Panc1 (cell line): ENCODE measurements around the gene TIE1. TPM values are rescaled to one million over a fixed set of nuclear protein-coding genes. Genes with fewer than 3 reads are reported as not detected.

Source experiments
- ATAC-seq: fragments of 200-7000 bp; cut with Tn5 transposase; 2 replicates; pipeline ENCODE4 v1.9.1; 2020; ENCODE audit warnings: mild to moderate bottlenecking, moderate library complexity
- BruUV-seq: library from RNA; stranded (reverse); fragments of 400-500 nt; replicated peaks from 2 replicates; lab custom pipeline; 2021; lab: Mats Ljungman, UMichigan
- CTCF ChIA-PET: fragments of 300-600 bp; sonication (Branson Sonifier 250); formaldehyde crosslinking; loops from one replicate; lab custom pipeline; 2022; ENCODE audit warnings: antibody characterized with exemption; lab: Charles Lee
- POLR2A ChIA-PET: fragments of 300-600 bp; sonication (Branson Sonifier 250); formaldehyde crosslinking; loops from one replicate; lab custom pipeline; 2022; ENCODE audit warnings: antibody characterized with exemption; lab: Charles Lee
- DNase-seq: peaks from one replicate; pipeline ENCODE4 v3.0.0-alpha.2; 2010; ENCODE audit warnings: low read depth, low spot score
- H3K27ac ChIP-seq: 2 replicates; pipeline ENCODE4 v1.5.1; 2011; ENCODE audit warnings: mild to moderate bottlenecking, low read length, inconsistent platforms
- H3K27me3 ChIP-seq: fragments of 200-500 bp; sonication (Bioruptor generic); 2 replicates; pipeline ENCODE4 v1.6.0; 2014; ENCODE audit warnings: low read length, inconsistent platforms; ENCODE audit not compliant: control insufficient read depth, insufficient read depth
- H3K36me3 ChIP-seq: fragments of 200-500 bp; sonication (Bioruptor generic); 2 replicates; pipeline ENCODE4 v1.5.1; 2014; ENCODE audit warnings: inconsistent platforms, mild to moderate bottlenecking, low read length, moderate library complexity; ENCODE audit not compliant: control insufficient read depth, insufficient read depth
- H3K4me1 ChIP-seq: 2 replicates; pipeline ENCODE4 v1.5.1; 2011; ENCODE audit warnings: inconsistent platforms, mild to moderate bottlenecking, low read length, moderate library complexity; ENCODE audit not compliant: control insufficient read depth, insufficient read depth
- H3K4me3 ChIP-seq, 2 experiments: 2 replicates each; pipeline ENCODE4 v1.5.1; 2011 to 2012; ENCODE audit warnings: low read depth in 2 of 2, low read length in 2 of 2, mild to moderate bottlenecking in 2 of 2, inconsistent platforms in 1 of 2, moderate library complexity in 1 of 2
- H3K9me3 ChIP-seq: fragments of 200-500 bp; sonication (Bioruptor generic); 2 replicates; pipeline ENCODE4 v1.5.1; 2014; ENCODE audit warnings: low read depth, mild to moderate bottlenecking, inconsistent platforms, low read length, moderate library complexity; ENCODE audit not compliant: control insufficient read depth, insufficient read depth
- CTCF ChIP-seq: fragments of 450-650 bp; IDR thresholded peaks from 2 replicates; pipeline ENCODE4 v1.5.1; 2017; ENCODE audit warnings: mild to moderate bottlenecking
- POLR2AphosphoS5 ChIP-seq: IDR thresholded peaks from 2 replicates; pipeline ENCODE4 v1.6.1; 2012; ENCODE audit warnings: mild to moderate bottlenecking, low read depth, low read length, moderate library complexity
- REST ChIP-seq, 2 experiments: IDR thresholded peaks; 2 replicates each; pipeline ENCODE4 v1.6.1; 2011 to 2012; ENCODE audit warnings: low read depth in 2 of 2, control low read depth in 1 of 2, low read length in 1 of 2, mild to moderate bottlenecking in 1 of 2, moderate library complexity in 1 of 2; ENCODE audit not compliant: insufficient read depth in 1 of 2
- SIN3A ChIP-seq: IDR thresholded peaks from 2 replicates; pipeline ENCODE4 v1.6.1; 2012; ENCODE audit warnings: low read depth, mild to moderate bottlenecking, low read length, moderate library complexity, borderline replicate concordance; ENCODE audit not compliant: insufficient read depth
- TCF7L2 ChIP-seq: IDR thresholded peaks from 2 replicates; pipeline ENCODE4 v1.6.1; 2011; ENCODE audit warnings: mild to moderate bottlenecking, low read depth, low read length, inconsistent platforms
- in situ Hi-C: cut with HindIII; loops from 2 replicates; pipeline ENCODE4 v1.10.0; 2016; ENCODE audit warnings: low sequenced_read_pairs, low pct_unique_long_range_greater_than_20kb
- intact Hi-C: fragments of 100-400 bp; cut with micrococcal nuclease; formaldehyde crosslinking; loops from one replicate; pipeline ENCODE4 v1.10.0; 2022; ENCODE audit not compliant: unreplicated experiment
- total RNA-seq: library from RNA; stranded (reverse); gene quantifications from one replicate; pipeline ENCODE4 v1.2.1, GENCODE V29; 2021; ENCODE audit not compliant: unreplicated experiment

Gene TIE1
- total RNA-seq, 1 experiment from 2014 or later: 0.28 TPM

- intact Hi-C loops: no loop called here
- H3K27ac ChIP-seq: no peak overlapping the region
- no peak for ATAC-seq
- ChIA-PET CTCF (interaction anchor here (0.9 kb wide), 1 partner anchor 111 kb away, joined by 3 read pairs; no protein-coding TSS in a partner anchor), POLR2A (no interaction called here)
- DNase-seq: no peak
- BruUV-seq: no TSS peak
- in situ Hi-C loops: no loop called here
- TF ChIP-seq TCF7L2 (no peak), REST (IDR thresholded peaks at IDR 0.05; ENCODE audit: insufficient read depth in 1 of 2, low read depth in 2 of 2, low read length in 1 of 2) (no peak), CTCF (no peak), POLR2AphosphoS5 (no peak), SIN3A (no peak)
- H3K9me3 ChIP-seq: no peaks in the 10 kb centered on the region
- no peaks in the 10 kb centered on the region for H3K4me1 ChIP-seq
- H3K36me3 ChIP-seq: no peaks in the 10 kb centered on the region
- H3K27me3 ChIP-seq: no peaks in the 10 kb centered on the region
- no peak overlapping the region for H3K4me3 ChIP-seq
Measured at GRCh38 chr1:43303471-43304313, 2.9 kb downstream of the TIE1 start.

GRCh38 chr1:43304314-43304681 lies 3.5 kb downstream of the TIE1 start:
- BruUV-seq: no TSS peak
- no peak for TF ChIP-seq SIN3A
- no peak for TF ChIP-seq CTCF
- TF ChIP-seq REST (IDR thresholded peaks at IDR 0.05; ENCODE audit: insufficient read depth in 1 of 2, low read depth in 2 of 2, low read length in 1 of 2): no peak
- no peak for TF ChIP-seq POLR2AphosphoS5
- TF ChIP-seq TCF7L2: no peak
- no peaks in the 10 kb centered on the region for H3K9me3 ChIP-seq
- DNase-seq (no peak), ATAC-seq (no peak)
- ChIA-PET POLR2A (no interaction called here), CTCF (no interaction called here)
- no peaks in the 10 kb centered on the region for H3K27me3 ChIP-seq
- no peak overlapping the region for H3K4me3 ChIP-seq
- in situ Hi-C loops: no loop called here
- no peak overlapping the region for H3K27ac ChIP-seq
- H3K4me1 ChIP-seq: no peaks in the 10 kb centered on the region
- no peaks in the 10 kb centered on the region for H3K36me3 ChIP-seq
- intact Hi-C loops: no loop called here
